SK-N-SH treated with all-trans-retinoic acid at 6 μM for 48 hours (cell line): ENCODE measurements around the gene FSD2.
A peak's percentile ranks its signal among the peaks of the same experiment; 100 is the strongest.

Source experiments
- ATAC-seq: fragments of 200-7000 bp; cut with Tn5 transposase; 3 replicates; pipeline ENCODE4 v1.9.1; 2020; ENCODE audit warnings: mild to moderate bottlenecking, moderate library complexity
- ARNTL ChIP-seq: fragments of 450-650 bp; formaldehyde crosslinking; IDR thresholded peaks from 2 replicates; pipeline ENCODE4 v1.5.0; 2020; ENCODE audit warnings: low read depth, mild to moderate bottlenecking, moderate library complexity, borderline replicate concordance
- BACH2 ChIP-seq: fragments of 250-450 bp; sonication (Bioruptor Pico); IDR thresholded peaks from 2 replicates; pipeline ENCODE4 v1.9.0; 2021; ENCODE audit warnings: mild to moderate bottlenecking, borderline replicate concordance
- CREB5 ChIP-seq: fragments of 250-450 bp; sonication (Bioruptor Pico); IDR thresholded peaks from 2 replicates; pipeline ENCODE4 v1.5.1; 2020; ENCODE audit warnings: low read depth, mild to moderate bottlenecking, moderate library complexity
- CSRNP3 ChIP-seq: fragments of 250-450 bp; sonication (Bioruptor Pico); IDR thresholded peaks from 2 replicates; pipeline ENCODE4 v1.5.1; 2021; ENCODE audit warnings: mild to moderate bottlenecking, moderate library complexity
- ESRRG ChIP-seq: fragments of 250-450 bp; sonication (Bioruptor Pico); IDR thresholded peaks from 2 replicates; pipeline ENCODE4 v1.6.1; 2021; ENCODE audit warnings: mild to moderate bottlenecking
- GLIS3 ChIP-seq: fragments of 250-450 bp; sonication (Bioruptor Pico); IDR thresholded peaks from 2 replicates; pipeline ENCODE4 v1.5.0; 2020; ENCODE audit warnings: mild to moderate bottlenecking, moderate library complexity
- ISL1 ChIP-seq: fragments of 250-450 bp; sonication (Bioruptor Pico); IDR thresholded peaks from 2 replicates; pipeline ENCODE4 v2.1.2; 2022; ENCODE audit warnings: mild to moderate bottlenecking, moderate library complexity
- OSR1 ChIP-seq: fragments of 250-450 bp; sonication (Bioruptor Pico); IDR thresholded peaks from 2 replicates; pipeline ENCODE4 v1.8.0; 2022; ENCODE audit warnings: moderate library complexity, mild to moderate bottlenecking, inconsistent platforms
- PATZ1 ChIP-seq: fragments of 250-450 bp; sonication (Bioruptor Pico); IDR thresholded peaks from 2 replicates; pipeline ENCODE4 v1.8.0; 2020; ENCODE audit warnings: mild to moderate bottlenecking, moderate library complexity, borderline replicate concordance
- RARB ChIP-seq: fragments of 250-450 bp; sonication (Bioruptor Pico); IDR thresholded peaks from 2 replicates; pipeline ENCODE4 v1.8.0; 2021; ENCODE audit warnings: mild to moderate bottlenecking, moderate library complexity
- SNAI2 ChIP-seq: fragments of 250-450 bp; sonication (Bioruptor Pico); IDR thresholded peaks from 2 replicates; pipeline ENCODE4 v1.5.0; 2020; ENCODE audit warnings: mild to moderate bottlenecking, moderate library complexity
- TCF4 ChIP-seq: fragments of 250-450 bp; sonication (Bioruptor Pico); IDR thresholded peaks from 2 replicates; pipeline ENCODE4 v1.8.0; 2021; ENCODE audit warnings: mild to moderate bottlenecking, moderate library complexity, borderline replicate concordance
- TOX ChIP-seq: fragments of 250-450 bp; sonication (Bioruptor Pico); IDR thresholded peaks from 2 replicates; pipeline ENCODE4 v1.8.0; 2021; ENCODE audit warnings: mild to moderate bottlenecking, moderate library complexity, borderline replicate concordance
- TSHZ2 ChIP-seq: fragments of 250-450 bp; sonication (Bioruptor Pico); IDR thresholded peaks from 2 replicates; pipeline ENCODE4 v1.5.0; 2020; ENCODE audit warnings: mild to moderate bottlenecking, moderate library complexity
- ZC3H10 ChIP-seq: fragments of 250-450 bp; sonication (Bioruptor Pico); IDR thresholded peaks from 2 replicates; pipeline ENCODE4 v1.5.1; 2021; ENCODE audit warnings: mild to moderate bottlenecking, moderate library complexity
- ZFP3 ChIP-seq: fragments of 250-450 bp; sonication (Bioruptor Pico); IDR thresholded peaks from 2 replicates; pipeline ENCODE4 v1.5.0; 2020; ENCODE audit warnings: mild to moderate bottlenecking, moderate library complexity
- ZNF565 ChIP-seq: fragments of 450-650 bp; formaldehyde crosslinking; conservative IDR thresholded peaks from 2 replicates; pipeline ENCODE4 v1.5.0; 2020; ENCODE audit warnings: low read depth, mild to moderate bottlenecking, moderate library complexity
- ZNF70 ChIP-seq: fragments of 450-650 bp; formaldehyde crosslinking; IDR thresholded peaks from 2 replicates; pipeline ENCODE4 v1.5.0; 2020; ENCODE audit warnings: mild to moderate bottlenecking, moderate library complexity
- ZNF8 ChIP-seq: fragments of 450-650 bp; formaldehyde crosslinking; IDR thresholded peaks from 2 replicates; pipeline ENCODE4 v1.5.0; 2020; ENCODE audit warnings: mild to moderate bottlenecking, moderate library complexity
- TF ChIP-seq, protein P1 (sequence below): fragments of 250-450 bp; sonication (Bioruptor Pico); IDR thresholded peaks from 2 replicates; pipeline ENCODE4 v1.8.0; 2021; ENCODE audit warnings: low read depth, mild to moderate bottlenecking, moderate library complexity, borderline replicate concordance

Gene FSD2

DNA sequence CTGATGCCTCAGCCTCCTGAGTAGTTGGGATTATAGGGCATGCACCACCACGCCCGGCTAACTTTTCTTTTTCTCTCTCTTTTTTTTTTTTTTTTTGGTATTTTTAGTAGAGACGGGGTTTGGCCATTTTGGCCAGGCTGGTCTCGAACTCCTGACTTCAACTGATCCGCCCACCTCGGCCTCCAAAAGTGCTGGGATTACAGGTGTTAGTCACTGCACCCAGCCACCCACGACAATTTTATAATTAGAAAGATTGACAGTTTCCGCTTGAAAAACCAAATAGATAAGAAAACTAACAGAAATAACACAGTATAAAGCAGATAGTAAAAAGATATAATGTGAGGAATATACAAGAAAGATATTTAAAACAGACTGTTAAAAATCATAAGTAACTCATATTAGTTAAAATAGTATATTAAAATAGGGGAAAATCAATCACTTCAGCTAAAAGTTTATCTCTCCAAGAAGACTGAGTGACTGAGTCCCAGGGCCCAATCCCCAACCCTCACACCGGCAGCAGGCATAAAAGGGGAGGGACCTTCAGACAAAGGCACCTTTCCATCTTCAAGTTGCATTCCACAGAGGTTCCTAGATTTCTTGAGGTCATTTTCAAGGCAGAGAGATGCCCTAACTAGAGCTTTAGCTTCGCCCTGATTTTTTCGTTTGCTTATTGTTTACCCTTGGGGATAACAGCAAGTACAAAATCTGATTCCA, 2.2 kb upstream of the FSD2 start:
- TF ChIP-seq CSRNP3 (CRISPR knock-in tag) (no peak), GLIS3 (no peak), ISL1 (CRISPR knock-in tag) (no peak), ZC3H10 (CRISPR knock-in tag) (no peak), TOX (no peak), ARNTL (CRISPR knock-in tag) (no peak), ZNF565 (CRISPR knock-in tag) (no peak), ZNF8 (no peak), SNAI2 (no peak), PATZ1 (no peak), BACH2 (no peak), TCF4 (CRISPR knock-in tag) (no peak), TSHZ2 (no peak), ESRRG (CRISPR knock-in tag) (no peak), ZNF70 (no peak), OSR1 (no peak), CREB5 (CRISPR knock-in tag) (no peak), ZFP3 (CRISPR knock-in tag) (no peak)
- TF ChIP-seq, protein P1, sequence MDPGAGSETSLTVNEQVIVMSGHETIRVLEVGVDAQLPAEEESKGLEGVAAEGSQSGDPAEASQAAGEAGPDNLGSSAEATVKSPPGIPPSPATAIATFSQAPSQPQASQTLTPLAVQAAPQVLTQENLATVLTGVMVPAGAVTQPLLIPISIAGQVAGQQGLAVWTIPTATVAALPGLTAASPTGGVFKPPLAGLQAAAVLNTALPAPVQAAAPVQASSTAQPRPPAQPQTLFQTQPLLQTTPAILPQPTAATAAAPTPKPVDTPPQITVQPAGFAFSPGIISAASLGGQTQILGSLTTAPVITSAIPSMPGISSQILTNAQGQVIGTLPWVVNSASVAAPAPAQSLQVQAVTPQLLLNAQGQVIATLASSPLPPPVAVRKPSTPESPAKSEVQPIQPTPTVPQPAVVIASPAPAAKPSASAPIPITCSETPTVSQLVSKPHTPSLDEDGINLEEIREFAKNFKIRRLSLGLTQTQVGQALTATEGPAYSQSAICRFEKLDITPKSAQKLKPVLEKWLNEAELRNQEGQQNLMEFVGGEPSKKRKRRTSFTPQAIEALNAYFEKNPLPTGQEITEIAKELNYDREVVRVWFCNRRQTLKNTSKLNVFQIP (CRISPR knock-in tag), result no peak
- ATAC-seq, result no peak

GRCh38 chr15:82804575-82804949, 1.3 kb downstream of the FSD2 start:
- no peak for ATAC-seq
- TF ChIP-seq OSR1 (no peak), ISL1 (CRISPR knock-in tag) (peak; percentile 53)

GRCh38 chr15:82803793-82804574, 1.9 kb downstream of the FSD2 start:
- no peak for ATAC-seq
- TF ChIP-seq OSR1 (no peak), ARNTL (CRISPR knock-in tag) (no peak), GLIS3 (no peak), CREB5 (CRISPR knock-in tag) (no peak), CSRNP3 (CRISPR knock-in tag) (no peak), TSHZ2 (no peak), BACH2 (no peak), RARB (CRISPR knock-in tag) (no peak), ISL1 (CRISPR knock-in tag) (no peak), ESRRG (CRISPR knock-in tag) (no peak)
